GM21529 (cell line): ENCODE results near the gene COX8A.

ENCODE experiments used
- ATAC-seq: cut with Tn5 transposase; IDR thresholded peaks from one replicate; pipeline ENCODE4 v1.9.1; 2021; ENCODE audit not compliant: unreplicated experiment

The COX8A gene

GRCh38 chr11:64001484-64002420, 27.3 kb downstream of the COX8A start:
- no peak for ATAC-seq

- no peak for ATAC-seq
Measured at GRCh38 chr11:64003807-64004589, 29.6 kb downstream of the COX8A start.

GRCh38 chr11:64004590-64004984, 30.2 kb downstream of the COX8A start:
- no peak for ATAC-seq

GRCh38 chr11:64005691-64006090, 31.3 kb downstream of the COX8A start:
- ATAC-seq: no peak

GRCh38 chr11:64006398-64006797, 32.0 kb downstream of the COX8A start:
- no peak for ATAC-seq

GRCh38 chr11:64007160-64007628, 32.8 kb downstream of the COX8A start:
- no peak for ATAC-seq

- ATAC-seq: no peak
Measured at GRCh38 chr11:64007629-64008282, 33.3 kb downstream of the COX8A start.

- no peak for ATAC-seq
Measured at GRCh38 chr11:64008283-64008913, 34.0 kb downstream of the COX8A start.

- ATAC-seq: no peak
Measured at GRCh38 chr11:64008914-64009633, 34.7 kb downstream of the COX8A start.

- no peak for ATAC-seq
Measured at GRCh38 chr11:64009710-64010109, 35.3 kb downstream of the COX8A start.

- no peak for ATAC-seq
Measured at GRCh38 chr11:64010783-64011182, 36.4 kb downstream of the COX8A start.

GRCh38 chr11:64011371-64011770, 37.0 kb downstream of the COX8A start:
- ATAC-seq: no peak

- no peak for ATAC-seq
Measured at GRCh38 chr11:64013141-64013896, 38.9 kb downstream of the COX8A start.

GRCh38 chr11:64014356-64014755, 39.9 kb downstream of the COX8A start:
- no peak for ATAC-seq

GRCh38 chr11:64015510-64015909, 41.1 kb downstream of the COX8A start:
- ATAC-seq: no peak

GRCh38 chr11:64015935-64016845, 41.8 kb downstream of the COX8A start:
- no peak for ATAC-seq

- no peak for ATAC-seq
Measured at GRCh38 chr11:64017945-64018224, 43.5 kb downstream of the COX8A start.

GRCh38 chr11:64018310-64018709, 43.9 kb downstream of the COX8A start:
- no peak for ATAC-seq
